Stomach (tissue), 9 donors: Measurements from ENCODE around the gene MAP3K3. TPM values are rescaled to one million over a fixed set of nuclear protein-coding genes. Genes with fewer than 3 reads are reported as not detected.

Experiments used
- DNase-seq, 2 donors: peaks; one replicate each; pipeline versions ENCODE4 v3.0.0 to v3.0.0-alpha.2; 2013 to 2019
- H3K27ac ChIP-seq, 5 donors: fragments of 200-600 bp in 4 of 5; sonication (generic) in 4 of 5; one replicate each; pipeline ENCODE4 v1.5.1; 2013 to 2019; ENCODE audit warnings: mild to moderate bottlenecking in 1 of 5, moderate library complexity in 1 of 5
- H3K27me3 ChIP-seq, 3 donors: fragments of 200-600 bp; sonication (generic); one replicate each; pipeline ENCODE4 v1.5.1; 2017 to 2019; ENCODE audit warnings: mixed run types in 1 of 3
- H3K36me3 ChIP-seq, 4 donors: fragments of 200-600 bp; sonication (generic); 1 replicate in 3 of 4; 2 replicates in 1 of 4; pipeline ENCODE4 v1.5.1; 2016 to 2019
- H3K4me1 ChIP-seq, 4 donors: fragments of 200-600 bp; sonication (generic); one replicate each; pipeline ENCODE4 v1.5.1; 2016 to 2019
- H3K4me3 ChIP-seq, 4 donors: fragments of 200-600 bp; sonication (generic) in 3 of 4; one replicate each; pipeline ENCODE4 v1.5.1; 2016 to 2019; ENCODE audit warnings: mild to moderate bottlenecking in 1 of 4
- H3K9me3 ChIP-seq, 4 donors: fragments of 200-600 bp; sonication (generic); one replicate each; pipeline ENCODE4 v1.5.1; 2016 to 2019
- CTCF ChIP-seq, 7 experiments: fragments of 450-650 bp in 4 of 7; fragments of 200-600 bp in 3 of 7; sonication (generic) in 3 of 7; IDR thresholded peaks; one replicate each; pipeline ENCODE4 v1.5.1; 2016 to 2019; ENCODE audit warnings: antibody characterized with exemption in 7 of 7, control low read depth in 2 of 7, mild to moderate bottlenecking in 1 of 7
- EP300 ChIP-seq: sonication (generic); formaldehyde crosslinking; IDR thresholded peaks from one replicate; pipeline ENCODE4 v1.6.1; 2017; ENCODE audit warnings: antibody characterized with exemption
- POLR2A ChIP-seq, 4 donors: fragments of 450-650 bp; IDR thresholded peaks; one replicate each; pipeline ENCODE4 v1.6.1; 2016; ENCODE audit warnings: antibody characterized with exemption in 4 of 4, control low read depth in 2 of 4, mild to moderate bottlenecking in 1 of 4, moderate library complexity in 1 of 4
- POLR2AphosphoS5 ChIP-seq, 3 donors: sonication (generic); formaldehyde crosslinking; IDR thresholded peaks; one replicate each; pipeline ENCODE4 v1.6.1; 2016; ENCODE audit warnings: antibody characterized with exemption in 3 of 3
- WGBS, 5 donors: extraction: QIAGEN DNeasy Blood & Tissue Kit in 3 of 5; methylation state at CpG; one replicate each; pipeline versions ENCODE4 v1.1.5 to v1.1.7; 2013 to 2018; 5-methylcytosine and 5-hydroxymethylcytosine counted together
- intact Hi-C: fragments of 100-400 bp; cut with DNase I; formaldehyde crosslinking; loops from one replicate; pipeline ENCODE4 v1.15.1; 2023; ENCODE audit warnings: low total_unique reads
- polyA plus RNA-seq, 3 donors: library from polyadenylated mRNA; stranded (reverse); fragments of 200-250 nt; gene quantifications; one replicate each; pipeline ENCODE4 v1.2.3, GENCODE V29; 2013
- total RNA-seq, 5 donors: library from RNA; depleted of rRNA; stranded (reverse); fragments of >200 nt; gene quantifications; one replicate each; pipeline versions ENCODE4 v1.1.0 to v1.2.3, GENCODE V29; 2014 to 2016
- donor health status: healthy with polysubstance abuse.
- donor health status: Bipolar disorder and iron deficiency.
- donor health status: healthy.

MAP3K3 gene
- total and polyA plus RNA-seq, 8 donors: 9.3 to 99.5 (median 16.7) TPM

- H3K4me1 ChIP-seq: peaks cover 19 to 53% (median 36%) of the 10 kb centered on the region in 4 donors
- DNase-seq: no peak
- no peak overlapping the region for H3K4me3 ChIP-seq
- 67 to 79% (median 78%) methylated on average over 15 of the region's 15 CpGs for WGBS, 5 donors
- H3K9me3 ChIP-seq: no peaks in the 10 kb centered on the region
- no peaks in the 10 kb centered on the region for H3K27me3 ChIP-seq
- TF ChIP-seq POLR2A (IDR thresholded peaks at IDR 0.05) (no peak), CTCF (IDR thresholded peaks at IDR 0.05) (no peak), POLR2AphosphoS5 (IDR thresholded peaks at IDR 0.05) (no peak), EP300 (no peak)
- peak overlapping the region in 3 of 5 donors; percentile 18 to 85 (median 42) for H3K27ac ChIP-seq
- H3K36me3 ChIP-seq: peaks cover 38 to 58% (median 57%) of the 10 kb centered on the region in 4 donors
- intact Hi-C loops: no loop called here
These were observed 72.9 kb downstream of the MAP3K3 start for GRCh38 chr17:63694950-63695773.

- intact Hi-C loops: no loop called here
- H3K36me3 ChIP-seq: peaks cover 31 to 51% (median 50%) of the 10 kb centered on the region in 4 donors
These were observed 73.7 kb downstream of the MAP3K3 start for GRCh38 chr17:63695889-63696288.

GRCh38 chr17:63696381-63696961 is 74.3 kb downstream of the MAP3K3 start:
- peak in 1 of 7 experiments; percentile 22 for TF ChIP-seq CTCF (IDR thresholded peaks at IDR 0.05)
- no peak for TF ChIP-seq EP300
- TF ChIP-seq POLR2AphosphoS5 (IDR thresholded peaks at IDR 0.05): peak in 1 of 3 donors; percentile 23
- no peak for TF ChIP-seq POLR2A (IDR thresholded peaks at IDR 0.05)
- H3K27me3 ChIP-seq: no peaks in the 10 kb centered on the region
- WGBS, 5 donors: 60 to 68% (median 65%) methylated on average over 4 to 9 of the region's 9 CpGs
- no peaks in the 10 kb centered on the region for H3K9me3 ChIP-seq
- intact Hi-C loops: no loop called here
- H3K4me3 ChIP-seq: peak overlapping the region in 1 of 4 donors; percentile 13
- DNase-seq: peak; percentile 27 to 53
- peaks cover 25 to 45% (median 44%) of the 10 kb centered on the region in 4 donors for H3K36me3 ChIP-seq
- peaks cover 32 to 66% (median 48%) of the 10 kb centered on the region in 4 donors for H3K4me1 ChIP-seq
- peak overlapping the region in 4 of 5 donors; percentile 76 to 87 (median 84) for H3K27ac ChIP-seq

More at GRCh38 chr17:63695889-63696288, 73.7 kb downstream of the MAP3K3 start:
- no peak for DNase-seq
- H3K27me3 ChIP-seq: no peaks in the 10 kb centered on the region
- no peak overlapping the region for H3K4me3 ChIP-seq
- TF ChIP-seq EP300: no peak
- no peak for TF ChIP-seq CTCF (IDR thresholded peaks at IDR 0.05)
- TF ChIP-seq POLR2AphosphoS5 (IDR thresholded peaks at IDR 0.05): no peak
- no peak for TF ChIP-seq POLR2A (IDR thresholded peaks at IDR 0.05)
- peak overlapping the region in 2 of 5 donors; percentile 42 to 85 for H3K27ac ChIP-seq
- H3K4me1 ChIP-seq: peaks cover 26 to 60% (median 42%) of the 10 kb centered on the region in 4 donors
- no peaks in the 10 kb centered on the region for H3K9me3 ChIP-seq
- 77 to 89% (median 85%) methylated on average over 6 of the region's 6 CpGs for WGBS, 5 donors
